Uterus (tissue), 2 donors: Measurements from ENCODE around the gene CCDC57.

Experiments
- POLR2A ChIP-seq, 2 donors: fragments of 450-650 bp; IDR thresholded peaks; one replicate each; pipeline ENCODE4 v1.6.1; 2016; ENCODE audit warnings: antibody characterized with exemption in 2 of 2, mild to moderate bottlenecking in 1 of 2, moderate library complexity in 1 of 2
- TF ChIP-seq, protein P1 (sequence below), 4 experiments: fragments of 200-600 bp in 2 of 4; fragments of 450-650 bp in 2 of 4; sonication (generic) in 2 of 4; IDR thresholded peaks; one replicate each; pipeline ENCODE4 v1.5.1; 2016 to 2019; ENCODE audit warnings: antibody characterized with exemption in 4 of 4, mild to moderate bottlenecking in 2 of 4, moderate library complexity in 1 of 4

GRCh38 chr17:82200743-82201497 lies 11.7 kb downstream of the CCDC57 start:
- no peak for TF ChIP-seq POLR2A (IDR thresholded peaks at IDR 0.05)
- TF ChIP-seq, protein P1, sequence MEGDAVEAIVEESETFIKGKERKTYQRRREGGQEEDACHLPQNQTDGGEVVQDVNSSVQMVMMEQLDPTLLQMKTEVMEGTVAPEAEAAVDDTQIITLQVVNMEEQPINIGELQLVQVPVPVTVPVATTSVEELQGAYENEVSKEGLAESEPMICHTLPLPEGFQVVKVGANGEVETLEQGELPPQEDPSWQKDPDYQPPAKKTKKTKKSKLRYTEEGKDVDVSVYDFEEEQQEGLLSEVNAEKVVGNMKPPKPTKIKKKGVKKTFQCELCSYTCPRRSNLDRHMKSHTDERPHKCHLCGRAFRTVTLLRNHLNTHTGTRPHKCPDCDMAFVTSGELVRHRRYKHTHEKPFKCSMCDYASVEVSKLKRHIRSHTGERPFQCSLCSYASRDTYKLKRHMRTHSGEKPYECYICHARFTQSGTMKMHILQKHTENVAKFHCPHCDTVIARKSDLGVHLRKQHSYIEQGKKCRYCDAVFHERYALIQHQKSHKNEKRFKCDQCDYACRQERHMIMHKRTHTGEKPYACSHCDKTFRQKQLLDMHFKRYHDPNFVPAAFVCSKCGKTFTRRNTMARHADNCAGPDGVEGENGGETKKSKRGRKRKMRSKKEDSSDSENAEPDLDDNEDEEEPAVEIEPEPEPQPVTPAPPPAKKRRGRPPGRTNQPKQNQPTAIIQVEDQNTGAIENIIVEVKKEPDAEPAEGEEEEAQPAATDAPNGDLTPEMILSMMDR (IDR thresholded peaks at IDR 0.05): no peak
